ENCODE results near the gene DIABLO. TPM values are rescaled to one million over a fixed set of nuclear protein-coding genes. Genes with fewer than 3 reads are reported as not detected.
"Not testable (repeated sequence)": the region's sequence is repeated elsewhere in the genome, so short reads cannot be mapped to it uniquely, and the experiment has no call there.

Gene DIABLO
- total and polyA plus RNA-seq, 12 donors, result 18.1 to 68.6 (median 32.8) TPM

DNA sequence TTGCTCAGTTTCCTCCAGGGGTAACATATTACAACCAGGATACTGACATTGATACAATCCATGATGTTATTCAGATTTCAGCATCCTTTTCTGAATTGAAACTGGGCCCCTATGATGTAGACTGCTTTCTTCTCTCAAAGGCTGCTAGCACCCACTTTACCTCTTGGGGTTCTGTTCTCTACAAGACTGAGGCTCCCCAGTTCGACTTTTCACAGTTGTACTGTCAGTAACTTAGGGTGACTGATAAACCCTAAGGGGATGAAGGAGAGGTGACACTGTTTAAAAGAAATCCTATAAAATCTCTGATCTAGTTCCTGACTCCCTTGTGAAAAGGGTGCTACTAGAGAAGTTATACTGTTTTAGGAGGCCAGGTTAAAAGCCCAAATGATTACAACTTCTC, 39.6 kb upstream of the DIABLO start:
- TF ChIP-seq, protein P1, sequence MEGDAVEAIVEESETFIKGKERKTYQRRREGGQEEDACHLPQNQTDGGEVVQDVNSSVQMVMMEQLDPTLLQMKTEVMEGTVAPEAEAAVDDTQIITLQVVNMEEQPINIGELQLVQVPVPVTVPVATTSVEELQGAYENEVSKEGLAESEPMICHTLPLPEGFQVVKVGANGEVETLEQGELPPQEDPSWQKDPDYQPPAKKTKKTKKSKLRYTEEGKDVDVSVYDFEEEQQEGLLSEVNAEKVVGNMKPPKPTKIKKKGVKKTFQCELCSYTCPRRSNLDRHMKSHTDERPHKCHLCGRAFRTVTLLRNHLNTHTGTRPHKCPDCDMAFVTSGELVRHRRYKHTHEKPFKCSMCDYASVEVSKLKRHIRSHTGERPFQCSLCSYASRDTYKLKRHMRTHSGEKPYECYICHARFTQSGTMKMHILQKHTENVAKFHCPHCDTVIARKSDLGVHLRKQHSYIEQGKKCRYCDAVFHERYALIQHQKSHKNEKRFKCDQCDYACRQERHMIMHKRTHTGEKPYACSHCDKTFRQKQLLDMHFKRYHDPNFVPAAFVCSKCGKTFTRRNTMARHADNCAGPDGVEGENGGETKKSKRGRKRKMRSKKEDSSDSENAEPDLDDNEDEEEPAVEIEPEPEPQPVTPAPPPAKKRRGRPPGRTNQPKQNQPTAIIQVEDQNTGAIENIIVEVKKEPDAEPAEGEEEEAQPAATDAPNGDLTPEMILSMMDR (IDR thresholded peaks at IDR 0.05), result no peak
- H3K27me3 ChIP-seq, result no peaks in the 10 kb centered on the region
- H3K36me3 ChIP-seq, result peaks cover 0 to 47% (median 23%) of the 10 kb centered on the region in 9 donors
- intact Hi-C loops (cut with DNase I), result no loop called here
- 4 to 15% methylated on average over 1 of the region's 1 CpG for WGBS, 2 donors
- peak overlapping the region in 9 of 10 donors; percentile 82 to 92 (median 86) for H3K27ac ChIP-seq
- no peak for ATAC-seq
- H3K9me3 ChIP-seq, result no peaks in the 10 kb centered on the region
- peaks cover 0 to 22% (median 16%) of the 10 kb centered on the region in 9 donors for H3K4me1 ChIP-seq
- no peak for DNase-seq
- H3K4me3 ChIP-seq, result peak overlapping the region; percentile 72 to 90 (median 84)

DNA sequence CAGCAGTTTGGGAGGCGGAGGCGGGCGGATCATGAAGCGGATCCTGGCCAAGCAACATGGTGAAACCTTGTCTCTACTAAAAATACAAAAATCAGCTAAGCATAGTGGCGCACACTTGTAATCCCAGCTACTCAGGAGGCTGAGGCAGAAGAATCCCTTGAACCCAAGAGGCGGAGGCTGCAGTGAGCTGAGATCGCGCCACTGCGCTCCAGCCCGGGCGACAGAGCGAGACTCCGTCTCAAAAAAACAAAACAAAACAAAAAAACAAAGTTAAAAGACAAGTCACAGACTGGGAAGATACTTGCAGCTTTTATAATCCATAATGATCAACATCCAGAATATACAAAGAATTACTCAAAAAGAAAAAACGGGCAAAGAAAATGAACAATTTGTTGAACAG, 34.9 kb upstream of the DIABLO start:
- DNase-seq; ATAC-seq; H3K4me3 ChIP-seq; H3K27me3 ChIP-seq; H3K9me3 ChIP-seq; H3K27ac ChIP-seq; intact Hi-C loops (cut with DNase I): not testable (repeated sequence)
- peaks cover 0 to 90% (median 61%) of the 10 kb centered on the region in 9 donors for H3K36me3 ChIP-seq
- peaks cover 0 to 13% (median 9%) of the 10 kb centered on the region in 9 donors for H3K4me1 ChIP-seq
- WGBS, 2 donors, result 88 to 91% methylated on average over 14 of the region's 14 CpGs

DNA sequence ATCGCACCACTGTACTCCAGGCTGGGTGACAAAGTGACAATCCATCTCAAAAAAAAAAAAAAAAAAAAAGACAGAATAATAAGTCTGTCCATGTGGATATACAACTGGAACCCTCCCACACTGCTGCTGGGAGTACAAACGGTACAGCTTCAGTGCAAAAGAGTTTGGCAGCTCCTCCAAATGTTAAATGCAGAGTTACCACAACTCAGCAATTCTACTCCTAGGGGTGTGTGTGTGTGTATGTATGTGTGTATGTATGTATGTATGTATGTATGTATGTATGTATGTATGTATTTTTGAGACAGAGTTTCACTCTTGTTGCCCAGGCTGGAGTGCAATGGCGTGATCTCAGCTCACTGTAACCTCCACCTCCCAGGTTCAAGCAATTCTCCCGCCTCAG, 33.1 kb upstream of the DIABLO start:
- peaks cover 0 to 100% (median 62%) of the 10 kb centered on the region in 9 donors for H3K36me3 ChIP-seq
- H3K9me3 ChIP-seq; intact Hi-C loops (cut with DNase I); H3K4me3 ChIP-seq; DNase-seq; H3K4me1 ChIP-seq; ATAC-seq; H3K27ac ChIP-seq; H3K27me3 ChIP-seq: not testable (repeated sequence)
- 83 to 93% methylated on average over 4 of the region's 4 CpGs for WGBS, 2 donors

DNA sequence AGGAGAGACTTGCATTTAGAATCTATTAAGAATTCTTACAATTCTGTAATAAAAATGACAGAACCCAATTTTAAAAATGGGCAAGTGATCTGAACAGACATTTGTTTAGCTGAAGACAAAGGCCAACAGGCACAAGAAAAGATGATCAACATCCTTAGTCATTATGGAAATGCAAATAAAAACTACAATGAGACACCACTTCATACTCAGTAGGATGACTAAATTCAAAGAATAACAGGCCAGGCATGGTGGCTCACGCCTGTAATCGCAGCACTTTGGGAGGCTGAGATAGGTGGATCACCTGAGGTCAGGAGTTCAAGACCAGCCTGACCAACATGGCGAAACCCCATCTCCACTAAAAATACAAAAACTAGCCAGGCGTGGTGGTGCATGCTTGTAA, 32.6 kb upstream of the DIABLO start:
- H3K9me3 ChIP-seq; intact Hi-C loops (cut with DNase I); H3K4me3 ChIP-seq; ATAC-seq; H3K27ac ChIP-seq; H3K27me3 ChIP-seq; DNase-seq; H3K4me1 ChIP-seq: not testable (repeated sequence)
- H3K36me3 ChIP-seq, result peaks cover 0 to 97% (median 62%) of the 10 kb centered on the region in 9 donors
- 96 to 99% methylated on average over 4 of the region's 4 CpGs for WGBS, 2 donors

DNA sequence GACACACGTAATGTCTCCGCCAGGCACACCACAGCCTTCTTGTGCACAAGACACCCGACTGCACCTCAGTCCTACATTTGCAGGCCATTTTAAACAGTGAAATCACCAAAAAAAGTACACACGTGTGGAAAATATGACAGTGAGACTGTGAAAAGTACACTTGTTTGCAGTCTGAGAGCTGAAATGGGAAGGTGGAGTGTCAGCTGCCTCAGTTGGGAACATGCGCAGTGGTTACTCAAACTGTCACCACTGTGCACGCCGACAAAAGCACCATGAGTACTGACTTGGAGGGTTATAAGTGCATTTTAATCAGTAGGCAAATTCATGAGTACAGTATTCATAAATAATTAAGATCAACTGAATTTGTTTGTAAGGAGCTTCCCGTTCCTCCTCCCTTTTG, 24.7 kb upstream of the DIABLO start:
- ATAC-seq (no peak), DNase-seq (no peak)
- WGBS, 2 donors, result 95 to 98% methylated on average over 8 of the region's 8 CpGs
- intact Hi-C loops (cut with DNase I), result no loop called here
- Histone ChIP-seq H3K9me3 (no peaks in the 10 kb centered on the region), H3K27ac (no peak overlapping the region), H3K4me3 (no peak overlapping the region), H3K27me3 (no peaks in the 10 kb centered on the region), H3K36me3 (peaks cover 0 to 78% (median 19%) of the 10 kb centered on the region in 9 donors), H3K4me1 (no peaks in the 10 kb centered on the region)
- TF ChIP-seq, protein P1 (IDR thresholded peaks at IDR 0.05), result no peak

DNA sequence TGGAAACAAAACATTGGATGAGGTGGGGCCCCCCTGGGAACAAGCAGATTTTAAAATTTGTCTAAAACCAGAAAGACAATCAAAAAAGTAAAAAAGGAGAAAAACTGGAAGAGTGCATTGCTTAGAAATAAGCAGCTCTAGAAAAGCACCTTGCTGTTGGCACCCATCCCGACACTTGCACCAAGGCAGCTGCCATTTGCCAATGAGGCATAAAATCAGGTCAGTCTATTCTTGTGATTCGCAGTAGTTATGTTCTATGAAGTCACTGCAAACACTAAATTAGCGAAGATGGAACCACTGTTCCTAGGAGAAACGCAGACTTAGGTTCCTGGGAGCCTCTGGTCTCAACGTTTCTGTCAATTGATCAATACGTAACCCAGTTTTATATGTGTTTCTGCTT, 24.2 kb upstream of the DIABLO start:
- peaks cover 0 to 78% (median 19%) of the 10 kb centered on the region in 9 donors for H3K36me3 ChIP-seq
- H3K27ac ChIP-seq, result no peak overlapping the region
- intact Hi-C loops (cut with DNase I), result no loop called here
- ATAC-seq (no peak), DNase-seq (no peak)
- H3K4me3 ChIP-seq, result no peak overlapping the region
- TF ChIP-seq, protein P1 (IDR thresholded peaks at IDR 0.05), result no peak
- 95 to 96% methylated on average over 6 of the region's 6 CpGs for WGBS, 2 donors
- H3K27me3 ChIP-seq, result no peaks in the 10 kb centered on the region
- no peaks in the 10 kb centered on the region for H3K4me1 ChIP-seq
- no peaks in the 10 kb centered on the region for H3K9me3 ChIP-seq

All from heart right ventricle (tissue), 16 donors.